Lower leg skin (tissue), 3 donors: ENCODE results near the gene TSC1.

Source experiments
- CTCF ChIP-seq, 3 donors: fragments of 450-650 bp; IDR thresholded peaks; one replicate each; pipeline ENCODE4 v1.5.1; 2016; ENCODE audit warnings: antibody characterized with exemption in 3 of 3, mild to moderate bottlenecking in 3 of 3, moderate library complexity in 2 of 3
- POLR2A ChIP-seq, 2 donors: fragments of 450-650 bp; IDR thresholded peaks; one replicate each; pipeline ENCODE4 v1.6.1; 2016 to 2017; ENCODE audit warnings: antibody characterized with exemption in 2 of 2, mild to moderate bottlenecking in 1 of 2, moderate library complexity in 1 of 2

- TF ChIP-seq POLR2A (IDR thresholded peaks at IDR 0.05) (no peak), CTCF (IDR thresholded peaks at IDR 0.05) (no peak)
These were observed 49.1 kb upstream of the TSC1 start for GRCh38 chr9:132993511-132993939.
